MCF 10A (cell line): ENCODE results near the gene MSI1. TPM values are rescaled to one million over a fixed set of nuclear protein-coding genes. Genes with fewer than 3 reads are reported as not detected.

Experiments
- BruUV-seq: library from RNA; stranded (reverse); fragments of 400-500 nt; replicated peaks from 2 replicates; lab custom pipeline; 2021; lab: Mats Ljungman, UMichigan
- CTCF ChIA-PET: fragments of 300-600 bp; sonication (Branson Sonifier 250); formaldehyde crosslinking; extraction: SDS; loops from one replicate; lab custom pipeline; 2021; ENCODE audit warnings: antibody characterized with exemption, inconsistent platforms; lab: Yijun Ruan, JAX
- POLR2A ChIA-PET: fragments of 300-600, 350-650 bp; sonication (Branson Sonifier 250); formaldehyde crosslinking; extraction: SDS; loops from one replicate; lab custom pipeline; 2020; ENCODE audit warnings: antibody characterized with exemption, inconsistent platforms; lab: Yijun Ruan, JAX
- DNase-seq: peaks from one replicate; pipeline ENCODE4 v3.0.0-alpha.2; 2018; ENCODE audit not compliant: unreplicated experiment
- H3K27ac Mint-ChIP-seq: one replicate; pipeline ENCODE4 v1.8.0; 2022; ENCODE audit warnings: mild to moderate bottlenecking, low read depth, mixed read lengths; ENCODE audit not compliant: unreplicated experiment
- H3K27me3 Mint-ChIP-seq: one replicate; pipeline ENCODE4 v1.8.0; 2022; ENCODE audit warnings: mixed read lengths; ENCODE audit not compliant: insufficient read depth, unreplicated experiment
- H3K36me3 Mint-ChIP-seq: one replicate; pipeline ENCODE4 v1.8.0; 2022; ENCODE audit warnings: mild to moderate bottlenecking, moderate library complexity, mixed read lengths; ENCODE audit not compliant: insufficient read depth, unreplicated experiment
- H3K4me1 Mint-ChIP-seq: one replicate; pipeline ENCODE4 v1.8.0; 2022; ENCODE audit warnings: mixed read lengths; ENCODE audit not compliant: insufficient read depth, unreplicated experiment
- H3K4me3 Mint-ChIP-seq: one replicate; pipeline ENCODE4 v1.8.0; 2022; ENCODE audit warnings: mild to moderate bottlenecking, moderate library complexity, mixed read lengths; ENCODE audit not compliant: unreplicated experiment
- H3K9me3 Mint-ChIP-seq: one replicate; pipeline ENCODE4 v1.8.0; 2022; ENCODE audit warnings: mixed read lengths; ENCODE audit not compliant: unreplicated experiment
- intact Hi-C: fragments of 100-400 bp; cut with micrococcal nuclease; formaldehyde crosslinking; loops from 2 replicates; pipeline ENCODE4 v1.14.1; 2022
- total RNA-seq: library from RNA; stranded (reverse); gene quantifications from 2 replicates; pipeline ENCODE4 v1.2.3, GENCODE V29; 2022
- TF ChIP-seq, protein P1 (sequence below): fragments of 200-600 bp; IDR thresholded peaks from one replicate; pipeline ENCODE4 v1.8.0; 2022; ENCODE audit warnings: antibody characterized with exemption, mild to moderate bottlenecking; ENCODE audit not compliant: unreplicated experiment

The MSI1 gene
- total RNA-seq, 1 experiment from 2014 or later = not detected

DNA sequence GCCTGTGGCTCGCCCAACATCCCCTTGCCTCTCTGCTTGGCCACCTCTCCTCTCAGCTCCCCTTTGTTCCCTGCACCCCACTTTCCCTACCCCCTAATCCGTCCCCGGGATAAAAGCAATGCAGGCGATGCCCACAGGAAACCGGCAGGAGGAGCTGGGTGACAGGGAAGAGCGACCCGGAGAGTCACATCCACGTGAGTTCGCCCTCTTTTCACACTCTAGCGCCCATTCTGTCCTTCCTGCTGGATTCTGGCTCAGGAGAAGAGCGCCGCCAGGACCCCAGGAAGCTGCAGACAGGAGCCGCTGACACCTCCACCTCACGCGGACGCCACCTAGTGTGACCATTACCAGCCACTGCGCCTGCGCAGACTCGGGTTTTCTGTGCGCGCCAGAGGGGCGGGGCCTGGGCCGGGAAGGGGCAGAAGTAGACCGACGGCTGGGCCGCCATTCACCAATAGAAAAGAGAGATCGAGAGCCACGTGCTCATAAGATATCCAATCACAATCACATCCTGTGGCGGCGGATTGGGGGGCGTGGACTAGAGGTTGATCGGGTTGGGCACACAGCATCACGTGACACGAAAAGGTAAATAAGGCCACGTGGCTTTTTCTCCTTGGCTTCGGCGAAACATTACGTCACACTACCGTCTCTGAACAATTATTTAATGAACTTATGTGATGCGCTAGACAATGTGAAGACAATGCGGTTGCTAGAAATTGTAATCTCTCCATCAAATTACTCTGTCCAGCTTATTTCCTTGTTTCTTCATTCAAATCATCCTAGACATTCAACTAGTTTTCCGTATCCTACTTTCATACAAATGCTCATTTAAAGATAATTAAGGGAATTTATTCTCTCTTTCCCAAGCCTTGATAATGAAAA is 51.5 kb downstream of the MSI1 start:
- no TSS peak for BruUV-seq
- Mint-ChIP-seq H3K4me1 (peaks cover 15% of the 10 kb centered on the region), H3K9me3 (no peaks in the 10 kb centered on the region), H3K36me3 (peaks cover 5% of the 10 kb centered on the region), H3K4me3 (peak overlapping the region; percentile 95), H3K27ac (peak overlapping the region; percentile 97), H3K27me3 (no peaks in the 10 kb centered on the region)
- ChIA-PET CTCF (interaction anchor here (0.6 to 7.8 kb wide), 13 partner anchors 9 to 408 kb away, joined by 3 to 64 read pairs (median 4); partner anchors contain the start of gene SIRT4), POLR2A (interaction anchor here (0.6 to 6.3 kb wide), 15 partner anchors 10 to 218 kb away, joined by 3 to 44 read pairs (median 4); partner anchors contain the start of genes RNU4-1, RNU4-2, RPLP0 and SIRT4)
- intact Hi-C loops = no loop called here
- peak; percentile 100 for DNase-seq
- TF ChIP-seq, protein P1, sequence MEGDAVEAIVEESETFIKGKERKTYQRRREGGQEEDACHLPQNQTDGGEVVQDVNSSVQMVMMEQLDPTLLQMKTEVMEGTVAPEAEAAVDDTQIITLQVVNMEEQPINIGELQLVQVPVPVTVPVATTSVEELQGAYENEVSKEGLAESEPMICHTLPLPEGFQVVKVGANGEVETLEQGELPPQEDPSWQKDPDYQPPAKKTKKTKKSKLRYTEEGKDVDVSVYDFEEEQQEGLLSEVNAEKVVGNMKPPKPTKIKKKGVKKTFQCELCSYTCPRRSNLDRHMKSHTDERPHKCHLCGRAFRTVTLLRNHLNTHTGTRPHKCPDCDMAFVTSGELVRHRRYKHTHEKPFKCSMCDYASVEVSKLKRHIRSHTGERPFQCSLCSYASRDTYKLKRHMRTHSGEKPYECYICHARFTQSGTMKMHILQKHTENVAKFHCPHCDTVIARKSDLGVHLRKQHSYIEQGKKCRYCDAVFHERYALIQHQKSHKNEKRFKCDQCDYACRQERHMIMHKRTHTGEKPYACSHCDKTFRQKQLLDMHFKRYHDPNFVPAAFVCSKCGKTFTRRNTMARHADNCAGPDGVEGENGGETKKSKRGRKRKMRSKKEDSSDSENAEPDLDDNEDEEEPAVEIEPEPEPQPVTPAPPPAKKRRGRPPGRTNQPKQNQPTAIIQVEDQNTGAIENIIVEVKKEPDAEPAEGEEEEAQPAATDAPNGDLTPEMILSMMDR = peak; percentile 54

DNA sequence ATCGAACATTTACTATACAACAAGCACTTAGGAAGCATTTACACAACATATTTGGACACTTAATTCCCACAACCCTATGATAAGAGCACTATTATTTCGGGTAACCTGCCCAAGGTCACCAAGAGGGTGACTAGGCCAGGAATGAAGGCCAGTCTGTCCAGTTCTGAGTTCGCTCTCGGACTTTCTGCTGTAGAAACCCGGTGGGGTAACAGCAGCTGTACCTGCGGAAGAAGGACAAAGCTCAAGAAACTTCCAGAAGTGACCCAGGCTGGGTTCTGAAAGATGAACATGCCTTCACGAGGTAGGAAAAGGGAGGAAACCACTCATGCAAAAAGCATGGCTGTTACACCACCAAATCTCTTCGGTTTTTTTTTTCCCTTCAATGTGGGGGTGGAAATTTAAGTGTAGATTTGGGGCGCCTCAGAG is 52.2 kb downstream of the MSI1 start:
- intact Hi-C loops = no loop called here
- peaks cover 15% of the 10 kb centered on the region for H3K4me1 Mint-ChIP-seq

DNA sequence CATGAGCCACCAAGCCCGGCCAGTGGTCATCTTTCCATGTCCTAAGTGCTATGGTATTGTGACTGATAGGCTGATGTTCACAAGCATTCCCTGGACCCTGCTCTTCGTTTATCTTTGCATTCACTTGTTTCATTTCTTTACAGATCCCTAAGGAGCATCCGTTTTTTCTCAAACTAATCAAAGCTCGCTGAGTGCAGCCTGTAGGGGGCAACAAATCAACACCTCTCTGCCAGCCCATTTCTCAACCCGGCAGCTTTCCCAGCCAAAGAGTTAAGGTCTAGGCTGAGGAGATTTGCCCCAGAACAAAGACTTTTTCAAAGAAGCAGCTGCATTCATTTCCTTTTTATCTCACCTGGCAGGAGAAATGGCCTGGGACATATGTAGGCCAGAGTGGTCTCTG is 54.7 kb downstream of the MSI1 start:
- ChIA-PET POLR2A (interaction anchor here (1.1 to 6.3 kb wide), 4 partner anchors 11 to 215 kb away, joined by 3 to 44 read pairs (median 4); partner anchors contain the start of genes RNU4-2 and SIRT4), CTCF (interaction anchor here (0.9 to 7.8 kb wide), 5 partner anchors 10 to 86 kb away, joined by 3 to 64 read pairs (median 3); partner anchors contain the start of gene SIRT4)
- no peak overlapping the region for H3K27ac Mint-ChIP-seq
- H3K9me3 Mint-ChIP-seq = no peaks in the 10 kb centered on the region
- TF ChIP-seq, protein P1 = no peak
- intact Hi-C loops = no loop called here
- H3K4me3 Mint-ChIP-seq = no peak overlapping the region
- H3K4me1 Mint-ChIP-seq = peaks cover 15% of the 10 kb centered on the region
- peak; percentile 24 for DNase-seq
- BruUV-seq = no TSS peak
- H3K27me3 Mint-ChIP-seq = no peaks in the 10 kb centered on the region
- peaks cover 5% of the 10 kb centered on the region for H3K36me3 Mint-ChIP-seq

More for the DNA sequence above, 52.2 kb downstream of the MSI1 start:
- BruUV-seq = TSS peak; percentile 90
- H3K27me3 Mint-ChIP-seq = no peaks in the 10 kb centered on the region
- DNase-seq = no peak
- peak overlapping the region; percentile 95 for H3K4me3 Mint-ChIP-seq
- H3K27ac Mint-ChIP-seq = peak overlapping the region; percentile 97
- H3K9me3 Mint-ChIP-seq = no peaks in the 10 kb centered on the region
- CTCF ChIA-PET = interaction anchor here (0.6 to 7.8 kb wide), 13 partner anchors 9 to 407 kb away, joined by 3 to 64 read pairs (median 4); partner anchors contain the start of gene SIRT4
- POLR2A ChIA-PET = interaction anchor here (0.6 to 6.3 kb wide), 12 partner anchors 10 to 219 kb away, joined by 3 to 44 read pairs (median 4); partner anchors contain the start of genes RNU4-1, RNU4-2, RPLP0 and SIRT4
- peaks cover 5% of the 10 kb centered on the region for H3K36me3 Mint-ChIP-seq
- TF ChIP-seq, protein P1 = no peak
